SK-N-SH (cell line): ENCODE data around the gene KRT32. TPM values are rescaled to one million over a fixed set of nuclear protein-coding genes. Genes with fewer than 3 reads are reported as not detected.

ENCODE experiments used
- CTCF ChIA-PET: fragments of 300-600, 350-600 bp; formaldehyde crosslinking; extraction: SDS; loops from one replicate; lab custom pipeline; 2021; lab: Yijun Ruan, JAX
- POLR2A ChIA-PET: fragments of 350-600 bp; sonication (Branson Sonifier 250); formaldehyde crosslinking; extraction: SDS; loops from one replicate; lab custom pipeline; 2020; ENCODE audit warnings: antibody characterized with exemption, inconsistent platforms; lab: Yijun Ruan, JAX
- DNase-seq: peaks from one replicate; pipeline ENCODE4 v3.0.0; 2012
- H2AFZ ChIP-seq: fragments of 200-600 bp; sonication (generic); 2 replicates; pipeline ENCODE4 v1.8.1; 2016; ENCODE audit warnings: antibody characterized with exemption, mild to moderate bottlenecking, low read depth
- H3F3A ChIP-seq: fragments of 200-600 bp; sonication (generic); replicated peaks from 2 replicates; pipeline ENCODE3; 2016; ENCODE audit warnings: antibody characterized with exemption, mild to moderate bottlenecking; ENCODE audit not compliant: insufficient read depth
- H3K27ac ChIP-seq, 2 experiments: fragments of 200-500 bp in 1 of 2; fragments of 200-600 bp in 1 of 2; sonication (Bioruptor generic) in 1 of 2; sonication (generic), shearing (Covaris generic) in 1 of 2; 2 replicates each; pipeline versions ENCODE4 v1.5.1 to v1.6.1; 2014 to 2016; ENCODE audit warnings: low read depth in 2 of 2, inconsistent platforms in 1 of 2, low read length in 1 of 2, mild to moderate bottlenecking in 1 of 2, mixed read lengths in 1 of 2
- H3K27me3 ChIP-seq: fragments of 200-600 bp; sonication (generic), shearing (Covaris generic); 2 replicates; pipeline ENCODE4 v1.6.1; 2016; ENCODE audit warnings: mixed run types; ENCODE audit not compliant: insufficient read depth
- H3K36me3 ChIP-seq, 2 experiments: fragments of 200-500 bp in 1 of 2; fragments of 200-600 bp in 1 of 2; sonication (Bioruptor generic) in 1 of 2; sonication (generic) in 1 of 2; replicated peaks in 1 of 2; 2 replicates each; pipeline versions ENCODE3 to v1.5.1; 2014 to 2016; ENCODE audit warnings: low read length in 1 of 2, mild to moderate bottlenecking in 1 of 2; ENCODE audit not compliant: insufficient read depth in 2 of 2, control insufficient read depth in 1 of 2
- H3K4me1 ChIP-seq, 2 experiments: fragments of 200-500 bp in 1 of 2; fragments of 200-600 bp in 1 of 2; sonication (Bioruptor generic) in 1 of 2; sonication (generic), shearing (Covaris generic) in 1 of 2; 2 replicates each; pipeline versions ENCODE4 v1.5.1 to v1.6.1; 2014 to 2016; ENCODE audit warnings: low read depth in 1 of 2, low read length in 1 of 2, mixed run types in 1 of 2; ENCODE audit not compliant: insufficient read depth in 2 of 2, control insufficient read depth in 1 of 2
- H3K4me2 ChIP-seq: fragments of 200-600 bp; sonication (generic), shearing (Covaris generic); 2 replicates; pipeline ENCODE4 v1.6.1; 2017; ENCODE audit warnings: mixed run types
- H3K4me3 ChIP-seq, 2 experiments: fragments of 200-500 bp in 1 of 2; fragments of 200-600 bp in 1 of 2; sonication (Bioruptor generic) in 1 of 2; sonication (generic), shearing (Covaris generic) in 1 of 2; 2 replicates each; pipeline versions ENCODE4 v1.5.1 to v1.8.1; 2014 to 2016; ENCODE audit warnings: low read depth in 2 of 2, inconsistent platforms in 1 of 2, low read length in 1 of 2, mild to moderate bottlenecking in 1 of 2, mixed read lengths in 1 of 2, moderate library complexity in 1 of 2
- H3K79me2 ChIP-seq: fragments of 200-600 bp; sonication (generic); 2 replicates; pipeline ENCODE4 v1.8.1; 2017; ENCODE audit warnings: mild to moderate bottlenecking; ENCODE audit not compliant: insufficient read depth
- H3K9ac ChIP-seq: fragments of 200-600 bp; sonication (generic); 2 replicates; pipeline ENCODE4 v1.6.1; 2017; ENCODE audit warnings: mixed run types
- H3K9me2 ChIP-seq: fragments of 200-600 bp; sonication (generic); 2 replicates; pipeline ENCODE4 v1.6.1; 2017; ENCODE audit warnings: mixed run types
- H3K9me3 ChIP-seq: fragments of 200-600 bp; sonication (generic); 2 replicates; pipeline ENCODE4 v1.6.1; 2017; ENCODE audit warnings: mixed run types, mild to moderate bottlenecking, moderate library complexity
- H4K20me1 ChIP-seq: fragments of 200-600 bp; sonication (generic); 2 replicates; pipeline ENCODE4 v1.6.1; 2017; ENCODE audit warnings: mild to moderate bottlenecking, mixed run types; ENCODE audit not compliant: insufficient read depth
- GATA2 ChIP-seq: sonication (generic); formaldehyde crosslinking; IDR thresholded peaks from 2 replicates; pipeline ENCODE4 v1.5.0; 2020; ENCODE audit warnings: mild to moderate bottlenecking, missing genetic modification reagents
- JUND ChIP-seq: IDR thresholded peaks from 2 replicates; pipeline ENCODE4 v1.4.0; 2012
- MXI1 ChIP-seq: IDR thresholded peaks from 2 replicates; pipeline ENCODE4 v1.6.1; 2012; ENCODE audit warnings: mild to moderate bottlenecking, low read depth, low read length, improper control_type of control experiment
- NRF1 ChIP-seq: IDR thresholded peaks from 2 replicates; pipeline ENCODE4 v1.6.1; 2012; ENCODE audit warnings: low read depth, mild to moderate bottlenecking, low read length
- POLR2AphosphoS5 ChIP-seq: IDR thresholded peaks from 2 replicates; pipeline ENCODE4 v1.6.1; 2012; ENCODE audit warnings: low read depth, low read length
- RCOR1 ChIP-seq: fragments of 150-350 bp; IDR thresholded peaks from 2 replicates; pipeline ENCODE4 v1.6.1; 2017; ENCODE audit warnings: antibody characterized with exemption, low read length
- RFX5 ChIP-seq: IDR thresholded peaks from 2 replicates; pipeline ENCODE4 v1.6.1; 2012; ENCODE audit warnings: mild to moderate bottlenecking, improper control_type of control experiment, low read length
- RXRA ChIP-seq: IDR thresholded peaks from 2 replicates; pipeline ENCODE4 v1.4.0; 2012; ENCODE audit warnings: low read depth, mild to moderate bottlenecking, borderline replicate concordance
- SIN3A ChIP-seq: IDR thresholded peaks from 2 replicates; pipeline ENCODE4 v1.6.1; 2012; ENCODE audit warnings: low read depth, mild to moderate bottlenecking, low read length, moderate library complexity, borderline replicate concordance
- TAF1 ChIP-seq: IDR thresholded peaks from 2 replicates; pipeline ENCODE4 v1.6.1; 2012; ENCODE audit warnings: low read depth, mild to moderate bottlenecking, low read length, moderate library complexity, borderline replicate concordance
- TCF12 ChIP-seq: IDR thresholded peaks from 2 replicates; pipeline ENCODE4 v1.4.0; 2012
- TEAD4 ChIP-seq: IDR thresholded peaks from 2 replicates; pipeline ENCODE4 v1.4.0; 2012; ENCODE audit warnings: mild to moderate bottlenecking, borderline replicate concordance; ENCODE audit not compliant: insufficient read depth
- YY1 ChIP-seq: IDR thresholded peaks from 2 replicates; pipeline ENCODE4 v1.4.0; 2012; ENCODE audit warnings: low read depth, mild to moderate bottlenecking
- WGBS: methylation state at CpG from one replicate; pipeline ENCODE4 v1.1.6; 2017; ENCODE audit warnings: low lambda C conversion rate; 5-methylcytosine and 5-hydroxymethylcytosine counted together
- polyA plus RNA-seq, 3 experiments: library from polyadenylated mRNA; depleted of rRNA; stranded (reverse); fragments of >200 nt; gene quantifications; 2 replicates each; pipeline ENCODE4 v1.2.3, GENCODE V29; 2012
- TF ChIP-seq, protein P1 (sequence below): fragments of 150-350 bp; IDR thresholded peaks from 2 replicates; pipeline ENCODE4 v1.6.1; 2016; ENCODE audit warnings: mild to moderate bottlenecking, low read depth, low read length
- TF ChIP-seq, protein P2 (sequence below): fragments of 200-600 bp; sonication (generic); IDR thresholded peaks from 2 replicates; pipeline ENCODE4 v1.6.1; 2017; ENCODE audit warnings: antibody characterized with exemption, mild to moderate bottlenecking, moderate library complexity
- TF ChIP-seq, protein P3 (sequence below): IDR thresholded peaks from 2 replicates; pipeline ENCODE4 v1.4.0; 2012; ENCODE audit warnings: low read depth, borderline replicate concordance
- TF ChIP-seq, protein P4 (sequence below): IDR thresholded peaks from 2 replicates; pipeline ENCODE4 v1.4.0; 2012; ENCODE audit warnings: low read depth
- TF ChIP-seq, protein P5 (sequence below): IDR thresholded peaks from 2 replicates; pipeline ENCODE4 v1.6.1; 2012; ENCODE audit warnings: mild to moderate bottlenecking, low read depth, low read length, moderate library complexity
- TF ChIP-seq, protein P6 (sequence below): IDR thresholded peaks from 2 replicates; pipeline ENCODE4; 2012

KRT32 gene
- polyA plus RNA-seq, 1 of the 3 experiments (the other 2 are of a cell fraction), result not detected

DNA sequence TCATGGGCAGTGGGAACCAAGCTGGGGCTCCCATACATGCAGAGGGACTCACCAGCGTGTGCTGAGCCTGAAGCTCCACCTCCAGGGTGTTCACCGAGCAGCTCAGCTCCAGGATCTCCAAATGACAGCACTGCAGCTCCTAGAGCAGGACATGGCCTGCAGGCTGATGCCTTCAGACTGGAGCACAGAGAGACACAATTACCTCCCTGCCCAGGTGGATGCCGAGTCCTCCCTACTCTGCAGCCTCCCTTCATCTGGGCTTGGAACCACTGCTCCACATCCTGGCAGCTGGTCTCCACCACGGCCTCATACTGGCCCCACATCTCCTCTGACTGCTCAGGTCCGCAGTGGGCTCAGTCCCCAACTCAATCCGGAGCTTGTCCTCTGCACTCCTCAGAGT, 18.2 kb downstream of the KRT32 start:
- no peak overlapping the region for H3K4me2 ChIP-seq
- no peak overlapping the region for H2AFZ ChIP-seq
- TF ChIP-seq RCOR1 (no peak), RXRA (no peak), TEAD4 (no peak), NRF1 (no peak), TAF1 (no peak), POLR2AphosphoS5 (no peak), GATA2 (no peak), JUND (no peak), TCF12 (no peak), YY1 (no peak), SIN3A (no peak), MXI1 (no peak), RFX5 (no peak)
- TF ChIP-seq, protein P1, sequence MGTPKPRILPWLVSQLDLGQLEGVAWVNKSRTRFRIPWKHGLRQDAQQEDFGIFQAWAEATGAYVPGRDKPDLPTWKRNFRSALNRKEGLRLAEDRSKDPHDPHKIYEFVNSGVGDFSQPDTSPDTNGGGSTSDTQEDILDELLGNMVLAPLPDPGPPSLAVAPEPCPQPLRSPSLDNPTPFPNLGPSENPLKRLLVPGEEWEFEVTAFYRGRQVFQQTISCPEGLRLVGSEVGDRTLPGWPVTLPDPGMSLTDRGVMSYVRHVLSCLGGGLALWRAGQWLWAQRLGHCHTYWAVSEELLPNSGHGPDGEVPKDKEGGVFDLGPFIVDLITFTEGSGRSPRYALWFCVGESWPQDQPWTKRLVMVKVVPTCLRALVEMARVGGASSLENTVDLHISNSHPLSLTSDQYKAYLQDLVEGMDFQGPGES, result no peak
- TF ChIP-seq, protein P2, sequence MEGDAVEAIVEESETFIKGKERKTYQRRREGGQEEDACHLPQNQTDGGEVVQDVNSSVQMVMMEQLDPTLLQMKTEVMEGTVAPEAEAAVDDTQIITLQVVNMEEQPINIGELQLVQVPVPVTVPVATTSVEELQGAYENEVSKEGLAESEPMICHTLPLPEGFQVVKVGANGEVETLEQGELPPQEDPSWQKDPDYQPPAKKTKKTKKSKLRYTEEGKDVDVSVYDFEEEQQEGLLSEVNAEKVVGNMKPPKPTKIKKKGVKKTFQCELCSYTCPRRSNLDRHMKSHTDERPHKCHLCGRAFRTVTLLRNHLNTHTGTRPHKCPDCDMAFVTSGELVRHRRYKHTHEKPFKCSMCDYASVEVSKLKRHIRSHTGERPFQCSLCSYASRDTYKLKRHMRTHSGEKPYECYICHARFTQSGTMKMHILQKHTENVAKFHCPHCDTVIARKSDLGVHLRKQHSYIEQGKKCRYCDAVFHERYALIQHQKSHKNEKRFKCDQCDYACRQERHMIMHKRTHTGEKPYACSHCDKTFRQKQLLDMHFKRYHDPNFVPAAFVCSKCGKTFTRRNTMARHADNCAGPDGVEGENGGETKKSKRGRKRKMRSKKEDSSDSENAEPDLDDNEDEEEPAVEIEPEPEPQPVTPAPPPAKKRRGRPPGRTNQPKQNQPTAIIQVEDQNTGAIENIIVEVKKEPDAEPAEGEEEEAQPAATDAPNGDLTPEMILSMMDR, result no peak
- TF ChIP-seq, protein P3, sequence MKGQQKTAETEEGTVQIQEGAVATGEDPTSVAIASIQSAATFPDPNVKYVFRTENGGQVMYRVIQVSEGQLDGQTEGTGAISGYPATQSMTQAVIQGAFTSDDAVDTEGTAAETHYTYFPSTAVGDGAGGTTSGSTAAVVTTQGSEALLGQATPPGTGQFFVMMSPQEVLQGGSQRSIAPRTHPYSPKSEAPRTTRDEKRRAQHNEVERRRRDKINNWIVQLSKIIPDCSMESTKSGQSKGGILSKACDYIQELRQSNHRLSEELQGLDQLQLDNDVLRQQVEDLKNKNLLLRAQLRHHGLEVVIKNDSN, result no peak
- TF ChIP-seq, protein P4, sequence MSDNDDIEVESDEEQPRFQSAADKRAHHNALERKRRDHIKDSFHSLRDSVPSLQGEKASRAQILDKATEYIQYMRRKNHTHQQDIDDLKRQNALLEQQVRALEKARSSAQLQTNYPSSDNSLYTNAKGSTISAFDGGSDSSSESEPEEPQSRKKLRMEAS, result no peak
- TF ChIP-seq, protein P5, sequence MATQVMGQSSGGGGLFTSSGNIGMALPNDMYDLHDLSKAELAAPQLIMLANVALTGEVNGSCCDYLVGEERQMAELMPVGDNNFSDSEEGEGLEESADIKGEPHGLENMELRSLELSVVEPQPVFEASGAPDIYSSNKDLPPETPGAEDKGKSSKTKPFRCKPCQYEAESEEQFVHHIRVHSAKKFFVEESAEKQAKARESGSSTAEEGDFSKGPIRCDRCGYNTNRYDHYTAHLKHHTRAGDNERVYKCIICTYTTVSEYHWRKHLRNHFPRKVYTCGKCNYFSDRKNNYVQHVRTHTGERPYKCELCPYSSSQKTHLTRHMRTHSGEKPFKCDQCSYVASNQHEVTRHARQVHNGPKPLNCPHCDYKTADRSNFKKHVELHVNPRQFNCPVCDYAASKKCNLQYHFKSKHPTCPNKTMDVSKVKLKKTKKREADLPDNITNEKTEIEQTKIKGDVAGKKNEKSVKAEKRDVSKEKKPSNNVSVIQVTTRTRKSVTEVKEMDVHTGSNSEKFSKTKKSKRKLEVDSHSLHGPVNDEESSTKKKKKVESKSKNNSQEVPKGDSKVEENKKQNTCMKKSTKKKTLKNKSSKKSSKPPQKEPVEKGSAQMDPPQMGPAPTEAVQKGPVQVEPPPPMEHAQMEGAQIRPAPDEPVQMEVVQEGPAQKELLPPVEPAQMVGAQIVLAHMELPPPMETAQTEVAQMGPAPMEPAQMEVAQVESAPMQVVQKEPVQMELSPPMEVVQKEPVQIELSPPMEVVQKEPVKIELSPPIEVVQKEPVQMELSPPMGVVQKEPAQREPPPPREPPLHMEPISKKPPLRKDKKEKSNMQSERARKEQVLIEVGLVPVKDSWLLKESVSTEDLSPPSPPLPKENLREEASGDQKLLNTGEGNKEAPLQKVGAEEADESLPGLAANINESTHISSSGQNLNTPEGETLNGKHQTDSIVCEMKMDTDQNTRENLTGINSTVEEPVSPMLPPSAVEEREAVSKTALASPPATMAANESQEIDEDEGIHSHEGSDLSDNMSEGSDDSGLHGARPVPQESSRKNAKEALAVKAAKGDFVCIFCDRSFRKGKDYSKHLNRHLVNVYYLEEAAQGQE, result no peak
- TF ChIP-seq, protein P6, sequence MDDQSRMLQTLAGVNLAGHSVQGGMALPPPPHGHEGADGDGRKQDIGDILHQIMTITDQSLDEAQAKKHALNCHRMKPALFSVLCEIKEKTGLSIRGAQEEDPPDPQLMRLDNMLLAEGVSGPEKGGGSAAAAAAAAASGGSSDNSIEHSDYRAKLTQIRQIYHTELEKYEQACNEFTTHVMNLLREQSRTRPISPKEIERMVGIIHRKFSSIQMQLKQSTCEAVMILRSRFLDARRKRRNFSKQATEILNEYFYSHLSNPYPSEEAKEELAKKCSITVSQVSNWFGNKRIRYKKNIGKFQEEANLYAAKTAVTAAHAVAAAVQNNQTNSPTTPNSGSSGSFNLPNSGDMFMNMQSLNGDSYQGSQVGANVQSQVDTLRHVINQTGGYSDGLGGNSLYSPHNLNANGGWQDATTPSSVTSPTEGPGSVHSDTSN, result no peak
- no peaks in the 10 kb centered on the region for H3K9me2 ChIP-seq
- no peak for DNase-seq
- no peaks in the 10 kb centered on the region for H4K20me1 ChIP-seq
- H3K4me3 ChIP-seq, result no peak overlapping the region
- ChIA-PET POLR2A (no interaction called here), CTCF (no interaction called here)
- H3K9me3 ChIP-seq, result no peaks in the 10 kb centered on the region; the same call in 1 of the 2 replicates
- no peaks in the 10 kb centered on the region for H3K79me2 ChIP-seq
- H3K4me1 ChIP-seq, result no peaks in the 10 kb centered on the region
- H3K27me3 ChIP-seq, result no peaks in the 10 kb centered on the region; the same call in 1 of the 2 replicates
- no peaks in the 10 kb centered on the region for H3K36me3 ChIP-seq
- H3F3A ChIP-seq, result peaks cover 9% of the 10 kb centered on the region
- H3K9ac ChIP-seq, result no peak overlapping the region
- WGBS, result 39% methylated on average over 6 of the region's 6 CpGs
- no peak overlapping the region for H3K27ac ChIP-seq
